MM.1S (cell line): ENCODE results near the gene NRIP2.

Experiments used
- EZH2 ChIP-seq: fragments of 300-600 bp; sonication (generic); optimal IDR thresholded peaks from 2 replicates; pipeline ENCODE3; 2017; ENCODE audit warnings: low read depth, mild to moderate bottlenecking, antibody characterized with exemption, low read length, mixed read lengths
- EZH2phosphoT487 ChIP-seq: fragments of 300-600 bp; sonication (generic); IDR thresholded peaks from 2 replicates; pipeline ENCODE4 v1.6.1; 2018; ENCODE audit warnings: antibody characterized with exemption, low read length
- TF ChIP-seq, protein P1 (sequence below): fragments of 300-600 bp; sonication (generic); IDR thresholded peaks from 2 replicates; pipeline ENCODE4 v1.5.1; 2016; ENCODE audit warnings: antibody characterized with exemption, low read length, mixed read lengths

DNA sequence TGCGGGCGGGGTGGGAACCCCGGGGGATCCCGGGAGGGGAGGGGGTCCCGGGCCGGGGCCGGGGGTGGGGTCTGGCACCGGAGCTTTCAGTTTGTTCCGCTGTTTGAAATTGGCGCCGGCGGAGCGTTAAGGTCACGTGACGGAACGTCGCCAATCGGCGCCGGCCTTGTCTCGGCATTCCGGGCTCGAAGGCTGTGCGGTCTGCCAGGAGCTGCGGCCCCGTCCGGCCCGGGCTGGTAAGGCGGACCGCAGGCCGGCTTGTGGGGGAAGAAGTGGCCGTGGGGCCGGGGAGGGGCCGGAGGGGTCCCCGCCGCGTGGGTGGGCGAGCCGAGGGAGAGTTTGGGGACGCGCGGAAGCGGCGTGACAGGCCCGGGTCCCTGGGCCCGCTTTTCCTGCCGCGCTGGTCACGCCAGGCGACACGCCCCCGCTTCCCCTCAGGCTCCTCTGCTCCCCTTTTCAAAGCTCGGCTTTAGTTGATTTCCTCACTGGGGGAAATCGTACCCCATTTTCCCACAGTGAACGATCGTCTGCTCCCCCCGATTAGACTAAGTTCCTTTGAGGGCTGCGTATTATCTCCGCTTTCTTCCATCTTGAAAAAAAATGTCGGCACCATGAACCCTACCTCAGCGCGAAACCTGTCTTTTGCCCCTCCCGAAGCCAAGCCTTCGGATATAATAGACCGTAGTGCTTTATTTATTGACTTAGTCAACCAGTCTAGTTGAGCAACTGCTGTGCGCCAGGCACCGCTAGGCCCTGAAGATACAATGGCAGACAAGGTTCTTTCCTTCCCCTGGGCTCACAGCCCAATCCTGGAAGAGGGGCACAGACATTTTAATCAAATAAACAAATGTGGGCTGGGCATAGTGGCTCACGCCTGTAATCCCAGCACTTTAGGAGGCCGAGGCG is 42.5 kb upstream of the NRIP2 start, which contains the start of the genes FOXM1 and RHNO1:
- TF ChIP-seq EZH2 (no peak), EZH2phosphoT487 (no peak)
- TF ChIP-seq, protein P1, sequence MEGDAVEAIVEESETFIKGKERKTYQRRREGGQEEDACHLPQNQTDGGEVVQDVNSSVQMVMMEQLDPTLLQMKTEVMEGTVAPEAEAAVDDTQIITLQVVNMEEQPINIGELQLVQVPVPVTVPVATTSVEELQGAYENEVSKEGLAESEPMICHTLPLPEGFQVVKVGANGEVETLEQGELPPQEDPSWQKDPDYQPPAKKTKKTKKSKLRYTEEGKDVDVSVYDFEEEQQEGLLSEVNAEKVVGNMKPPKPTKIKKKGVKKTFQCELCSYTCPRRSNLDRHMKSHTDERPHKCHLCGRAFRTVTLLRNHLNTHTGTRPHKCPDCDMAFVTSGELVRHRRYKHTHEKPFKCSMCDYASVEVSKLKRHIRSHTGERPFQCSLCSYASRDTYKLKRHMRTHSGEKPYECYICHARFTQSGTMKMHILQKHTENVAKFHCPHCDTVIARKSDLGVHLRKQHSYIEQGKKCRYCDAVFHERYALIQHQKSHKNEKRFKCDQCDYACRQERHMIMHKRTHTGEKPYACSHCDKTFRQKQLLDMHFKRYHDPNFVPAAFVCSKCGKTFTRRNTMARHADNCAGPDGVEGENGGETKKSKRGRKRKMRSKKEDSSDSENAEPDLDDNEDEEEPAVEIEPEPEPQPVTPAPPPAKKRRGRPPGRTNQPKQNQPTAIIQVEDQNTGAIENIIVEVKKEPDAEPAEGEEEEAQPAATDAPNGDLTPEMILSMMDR = no peak
